ENCODE measurements around the gene PRKCQ. TPM values are rescaled to one million over a fixed set of nuclear protein-coding genes. Genes with fewer than 3 reads are reported as not detected.

The PRKCQ gene
- total RNA-seq, 3 donors from 2014 or later: 1.5 to 2.2 (median 1.6) TPM

DNA sequence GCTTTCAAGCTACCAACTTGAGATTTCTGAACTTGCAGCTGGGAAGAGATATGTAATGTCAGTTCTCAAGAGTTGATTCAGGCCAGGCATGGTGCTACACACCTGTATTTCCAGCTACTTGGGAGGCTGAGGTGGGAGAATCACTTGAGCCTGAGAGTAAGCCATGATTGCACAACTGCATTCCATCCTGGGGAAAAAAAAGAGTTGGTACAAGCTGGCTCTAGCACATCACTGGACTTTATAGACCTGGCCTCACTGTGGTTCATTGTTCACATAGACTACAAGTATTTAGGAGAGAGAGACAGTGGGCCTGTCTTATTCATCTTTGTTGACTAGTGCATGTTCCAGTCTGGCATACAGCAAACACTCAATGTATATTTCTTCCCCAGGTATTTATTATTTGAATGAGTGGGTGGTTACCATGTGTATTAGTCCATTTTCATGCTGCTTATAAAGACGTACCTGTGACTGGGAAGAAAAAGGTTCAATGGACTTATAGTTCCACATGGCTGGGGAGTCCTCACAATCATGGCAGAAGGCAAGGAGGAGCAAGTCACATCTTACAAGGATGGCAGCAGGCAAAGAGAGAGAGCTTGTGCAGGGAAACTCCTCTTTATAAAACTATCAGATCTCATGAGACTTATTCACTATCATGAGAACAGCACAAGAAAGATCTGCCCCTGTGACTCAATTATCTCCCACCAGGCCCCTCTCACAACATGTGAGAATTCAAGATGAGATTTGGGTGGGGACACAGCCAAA is 200.9 kb downstream of the PRKCQ start:
- ATAC-seq (no peak), DNase-seq (no peak)
- TF ChIP-seq, protein P1, sequence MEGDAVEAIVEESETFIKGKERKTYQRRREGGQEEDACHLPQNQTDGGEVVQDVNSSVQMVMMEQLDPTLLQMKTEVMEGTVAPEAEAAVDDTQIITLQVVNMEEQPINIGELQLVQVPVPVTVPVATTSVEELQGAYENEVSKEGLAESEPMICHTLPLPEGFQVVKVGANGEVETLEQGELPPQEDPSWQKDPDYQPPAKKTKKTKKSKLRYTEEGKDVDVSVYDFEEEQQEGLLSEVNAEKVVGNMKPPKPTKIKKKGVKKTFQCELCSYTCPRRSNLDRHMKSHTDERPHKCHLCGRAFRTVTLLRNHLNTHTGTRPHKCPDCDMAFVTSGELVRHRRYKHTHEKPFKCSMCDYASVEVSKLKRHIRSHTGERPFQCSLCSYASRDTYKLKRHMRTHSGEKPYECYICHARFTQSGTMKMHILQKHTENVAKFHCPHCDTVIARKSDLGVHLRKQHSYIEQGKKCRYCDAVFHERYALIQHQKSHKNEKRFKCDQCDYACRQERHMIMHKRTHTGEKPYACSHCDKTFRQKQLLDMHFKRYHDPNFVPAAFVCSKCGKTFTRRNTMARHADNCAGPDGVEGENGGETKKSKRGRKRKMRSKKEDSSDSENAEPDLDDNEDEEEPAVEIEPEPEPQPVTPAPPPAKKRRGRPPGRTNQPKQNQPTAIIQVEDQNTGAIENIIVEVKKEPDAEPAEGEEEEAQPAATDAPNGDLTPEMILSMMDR (IDR thresholded peaks at IDR 0.05): no peak
- Histone ChIP-seq H3K4me3 (no peak overlapping the region), H3K9me3 (peaks cover 14% of the 10 kb centered on the region), H3K36me3 (ENCODE audit: low read depth) (no peaks in the 10 kb centered on the region), H3K4me1 (ENCODE audit: low read depth) (no peaks in the 10 kb centered on the region)
- intact Hi-C loops (cut with DNase I, micrococcal nuclease): no loop called here
